BE2C (cell line): ENCODE measurements around the gene POGLUT2.

Experiments
- DNase-seq: peaks from one replicate; pipeline ENCODE4 v3.0.0-alpha.2; 2020
- H3K27me3 ChIP-seq: fragments of 250-450 bp; sonication (Bioruptor Pico); 2 replicates; pipeline ENCODE4 v1.5.1; 2020; ENCODE audit warnings: mild to moderate bottlenecking
- H3K36me3 ChIP-seq: fragments of 250-450 bp; sonication (Bioruptor Pico); 2 replicates; pipeline ENCODE4 v1.5.1; 2020; ENCODE audit warnings: mild to moderate bottlenecking
- H3K4me1 ChIP-seq: fragments of 250-450 bp; sonication (Bioruptor Pico); 2 replicates; pipeline ENCODE4 v1.5.1; 2020
- H3K4me3 ChIP-seq: 2 replicates; pipeline ENCODE4 v1.5.1; 2011; ENCODE audit warnings: low read depth, low read length
- H3K9me3 ChIP-seq: fragments of 250-450 bp; sonication (Bioruptor Pico); 2 replicates; pipeline ENCODE4 v1.5.1; 2020
- CTCF ChIP-seq: IDR thresholded peaks from 2 replicates; pipeline ENCODE4 v1.5.1; 2012; ENCODE audit warnings: mild to moderate bottlenecking, low read depth, low read length

POGLUT2 gene

GRCh38 chr13:102839462-102839861 is 40.7 kb upstream of the POGLUT2 start:
- no peaks in the 10 kb centered on the region for H3K27me3 ChIP-seq
- no peak for TF ChIP-seq CTCF
- no peaks in the 10 kb centered on the region for H3K9me3 ChIP-seq
- no peak for DNase-seq
- peaks cover 25% of the 10 kb centered on the region for H3K36me3 ChIP-seq
- no peak overlapping the region for H3K4me3 ChIP-seq
- no peaks in the 10 kb centered on the region for H3K4me1 ChIP-seq

- H3K36me3 ChIP-seq = peaks cover 27% of the 10 kb centered on the region
- H3K4me3 ChIP-seq = no peak overlapping the region
- DNase-seq = no peak
- no peak for TF ChIP-seq CTCF
- no peaks in the 10 kb centered on the region for H3K27me3 ChIP-seq
- H3K9me3 ChIP-seq = no peaks in the 10 kb centered on the region
- H3K4me1 ChIP-seq = no peaks in the 10 kb centered on the region
Measured at GRCh38 chr13:102838982-102839381, 40.2 kb upstream of the POGLUT2 start.

- H3K9me3 ChIP-seq = no peaks in the 10 kb centered on the region
- no peaks in the 10 kb centered on the region for H3K4me1 ChIP-seq
- H3K36me3 ChIP-seq = peaks cover 27% of the 10 kb centered on the region
- H3K27me3 ChIP-seq = no peaks in the 10 kb centered on the region
- TF ChIP-seq CTCF = no peak
- H3K4me3 ChIP-seq = no peak overlapping the region
- no peak for DNase-seq
Measured at GRCh38 chr13:102838273-102838672, 39.5 kb upstream of the POGLUT2 start.

- TF ChIP-seq CTCF = no peak
- no peaks in the 10 kb centered on the region for H3K9me3 ChIP-seq
- H3K27me3 ChIP-seq = no peaks in the 10 kb centered on the region
- H3K36me3 ChIP-seq = peaks cover 27% of the 10 kb centered on the region
- no peak for DNase-seq
- no peak overlapping the region for H3K4me3 ChIP-seq
- H3K4me1 ChIP-seq = no peaks in the 10 kb centered on the region
Measured at GRCh38 chr13:102836471-102836870, 37.7 kb upstream of the POGLUT2 start.

- DNase-seq = no peak
- Histone ChIP-seq H3K27me3 (no peaks in the 10 kb centered on the region), H3K9me3 (no peaks in the 10 kb centered on the region), H3K36me3 (peaks cover 12% of the 10 kb centered on the region), H3K4me1 (no peaks in the 10 kb centered on the region), H3K4me3 (no peak overlapping the region)
- no peak for TF ChIP-seq CTCF
Measured at GRCh38 chr13:102830646-102831045, 31.9 kb upstream of the POGLUT2 start.

GRCh38 chr13:102825921-102826706 is 27.3 kb upstream of the POGLUT2 start:
- H3K4me3 ChIP-seq = no peak overlapping the region
- no peaks in the 10 kb centered on the region for H3K9me3 ChIP-seq
- TF ChIP-seq CTCF = no peak
- no peaks in the 10 kb centered on the region for H3K4me1 ChIP-seq
- no peak for DNase-seq
- H3K36me3 ChIP-seq = peaks cover 34% of the 10 kb centered on the region
- H3K27me3 ChIP-seq = no peaks in the 10 kb centered on the region
